ENCODE data around the gene ZNF253. TPM values are rescaled to one million over a fixed set of nuclear protein-coding genes. Genes with fewer than 3 reads are reported as not detected.

The ZNF253 gene
- total and polyA plus RNA-seq, 4 donors: 1.7 to 3.7 (median 2.8) TPM

DNA sequence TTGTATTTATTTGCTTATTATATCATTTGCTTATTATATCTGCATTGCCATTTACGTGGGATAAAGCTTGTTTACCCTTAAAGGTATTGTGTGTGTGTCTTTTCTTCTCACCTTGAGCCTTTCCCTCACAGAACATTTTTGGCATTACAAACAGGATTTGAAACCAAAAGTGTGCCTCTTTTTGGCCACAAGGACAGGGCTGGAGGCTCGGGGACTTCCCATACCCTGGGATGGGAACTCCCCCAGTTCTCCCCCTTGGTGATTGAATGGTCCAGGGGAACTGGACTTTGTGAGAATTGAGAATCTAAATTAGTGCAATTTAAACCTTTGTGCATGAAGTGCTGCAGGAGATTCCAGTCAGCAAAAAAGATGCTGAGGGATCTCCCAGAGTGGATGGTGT is 41.8 kb upstream of the ZNF253 start:
- Histone ChIP-seq H3K9ac (ENCODE audit: low read depth in 1 of 2, low read length in 2 of 2) (no peak overlapping the region), H3K9me3 (ENCODE audit: control insufficient read depth in 4 of 4, low read length in 3 of 4) (peaks cover 20 to 60% (median 24%) of the 10 kb centered on the region in 4 donors), H3K27ac (ENCODE audit: low read depth in 1 of 2, low read length in 2 of 2) (no peak overlapping the region), H3K27me3 (ENCODE audit: control insufficient read depth in 4 of 4, insufficient read depth in 4 of 4, low read length in 3 of 4) (no peaks in the 10 kb centered on the region), H3K4me1 (ENCODE audit: control insufficient read depth in 4 of 4, insufficient read depth in 4 of 4, low read length in 3 of 4) (no peaks in the 10 kb centered on the region), H3K4me3 (ENCODE audit: low read depth in 1 of 3, low read length in 3 of 3) (no peak overlapping the region), H3K36me3 (ENCODE audit: control insufficient read depth in 4 of 4, insufficient read depth in 3 of 4, low read depth in 1 of 4, low read length in 3 of 4) (peaks cover 0 to 4% (median 1%) of the 10 kb centered on the region in 4 donors)
- TF ChIP-seq YY1 (IDR thresholded peaks at IDR 0.05) (no peak), FOXA2 (IDR thresholded peaks at IDR 0.05) (no peak), JUND (IDR thresholded peaks at IDR 0.05) (no peak), HNF4G (IDR thresholded peaks at IDR 0.05) (no peak), EGR1 (IDR thresholded peaks at IDR 0.05; ENCODE audit: low read depth in 2 of 2) (no peak), FOXA1 (IDR thresholded peaks at IDR 0.05) (no peak), SP1 (IDR thresholded peaks at IDR 0.05) (no peak), TAF1 (conservative IDR thresholded peaks at IDR 0.05) (no peak), RXRA (IDR thresholded peaks at IDR 0.05) (no peak)
- TF ChIP-seq, protein P1, sequence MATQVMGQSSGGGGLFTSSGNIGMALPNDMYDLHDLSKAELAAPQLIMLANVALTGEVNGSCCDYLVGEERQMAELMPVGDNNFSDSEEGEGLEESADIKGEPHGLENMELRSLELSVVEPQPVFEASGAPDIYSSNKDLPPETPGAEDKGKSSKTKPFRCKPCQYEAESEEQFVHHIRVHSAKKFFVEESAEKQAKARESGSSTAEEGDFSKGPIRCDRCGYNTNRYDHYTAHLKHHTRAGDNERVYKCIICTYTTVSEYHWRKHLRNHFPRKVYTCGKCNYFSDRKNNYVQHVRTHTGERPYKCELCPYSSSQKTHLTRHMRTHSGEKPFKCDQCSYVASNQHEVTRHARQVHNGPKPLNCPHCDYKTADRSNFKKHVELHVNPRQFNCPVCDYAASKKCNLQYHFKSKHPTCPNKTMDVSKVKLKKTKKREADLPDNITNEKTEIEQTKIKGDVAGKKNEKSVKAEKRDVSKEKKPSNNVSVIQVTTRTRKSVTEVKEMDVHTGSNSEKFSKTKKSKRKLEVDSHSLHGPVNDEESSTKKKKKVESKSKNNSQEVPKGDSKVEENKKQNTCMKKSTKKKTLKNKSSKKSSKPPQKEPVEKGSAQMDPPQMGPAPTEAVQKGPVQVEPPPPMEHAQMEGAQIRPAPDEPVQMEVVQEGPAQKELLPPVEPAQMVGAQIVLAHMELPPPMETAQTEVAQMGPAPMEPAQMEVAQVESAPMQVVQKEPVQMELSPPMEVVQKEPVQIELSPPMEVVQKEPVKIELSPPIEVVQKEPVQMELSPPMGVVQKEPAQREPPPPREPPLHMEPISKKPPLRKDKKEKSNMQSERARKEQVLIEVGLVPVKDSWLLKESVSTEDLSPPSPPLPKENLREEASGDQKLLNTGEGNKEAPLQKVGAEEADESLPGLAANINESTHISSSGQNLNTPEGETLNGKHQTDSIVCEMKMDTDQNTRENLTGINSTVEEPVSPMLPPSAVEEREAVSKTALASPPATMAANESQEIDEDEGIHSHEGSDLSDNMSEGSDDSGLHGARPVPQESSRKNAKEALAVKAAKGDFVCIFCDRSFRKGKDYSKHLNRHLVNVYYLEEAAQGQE (IDR thresholded peaks at IDR 0.05): no peak
- TF ChIP-seq, protein P2, sequence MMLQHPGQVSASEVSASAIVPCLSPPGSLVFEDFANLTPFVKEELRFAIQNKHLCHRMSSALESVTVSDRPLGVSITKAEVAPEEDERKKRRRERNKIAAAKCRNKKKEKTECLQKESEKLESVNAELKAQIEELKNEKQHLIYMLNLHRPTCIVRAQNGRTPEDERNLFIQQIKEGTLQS (IDR thresholded peaks at IDR 0.05): no peak
- TF ChIP-seq, protein P3, sequence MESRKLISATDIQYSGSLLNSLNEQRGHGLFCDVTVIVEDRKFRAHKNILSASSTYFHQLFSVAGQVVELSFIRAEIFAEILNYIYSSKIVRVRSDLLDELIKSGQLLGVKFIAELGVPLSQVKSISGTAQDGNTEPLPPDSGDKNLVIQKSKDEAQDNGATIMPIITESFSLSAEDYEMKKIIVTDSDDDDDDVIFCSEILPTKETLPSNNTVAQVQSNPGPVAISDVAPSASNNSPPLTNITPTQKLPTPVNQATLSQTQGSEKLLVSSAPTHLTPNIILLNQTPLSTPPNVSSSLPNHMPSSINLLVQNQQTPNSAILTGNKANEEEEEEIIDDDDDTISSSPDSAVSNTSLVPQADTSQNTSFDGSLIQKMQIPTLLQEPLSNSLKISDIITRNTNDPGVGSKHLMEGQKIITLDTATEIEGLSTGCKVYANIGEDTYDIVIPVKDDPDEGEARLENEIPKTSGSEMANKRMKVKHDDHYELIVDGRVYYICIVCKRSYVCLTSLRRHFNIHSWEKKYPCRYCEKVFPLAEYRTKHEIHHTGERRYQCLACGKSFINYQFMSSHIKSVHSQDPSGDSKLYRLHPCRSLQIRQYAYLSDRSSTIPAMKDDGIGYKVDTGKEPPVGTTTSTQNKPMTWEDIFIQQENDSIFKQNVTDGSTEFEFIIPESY (IDR thresholded peaks at IDR 0.05): no peak
- DNase-seq (ENCODE audit: low spot score): no peak
- WGBS: 76% methylated on average over 2 of the region's 2 CpGs

GRCh38 chr19:19826875-19827274 is 38.8 kb upstream of the ZNF253 start:
- Histone ChIP-seq H3K4me3 (ENCODE audit: low read depth in 1 of 3, low read length in 3 of 3) (no peak overlapping the region), H3K9ac (ENCODE audit: low read depth in 1 of 2, low read length in 2 of 2) (no peak overlapping the region), H3K27ac (ENCODE audit: low read depth in 1 of 2, low read length in 2 of 2) (no peak overlapping the region), H3K27me3 (ENCODE audit: control insufficient read depth in 4 of 4, insufficient read depth in 4 of 4, low read length in 3 of 4) (no peaks in the 10 kb centered on the region), H3K4me1 (ENCODE audit: control insufficient read depth in 4 of 4, insufficient read depth in 4 of 4, low read length in 3 of 4) (no peaks in the 10 kb centered on the region), H3K9me3 (ENCODE audit: control insufficient read depth in 4 of 4, low read length in 3 of 4) (peaks cover 34 to 65% (median 40%) of the 10 kb centered on the region in 4 donors), H3K36me3 (ENCODE audit: control insufficient read depth in 4 of 4, insufficient read depth in 3 of 4, low read depth in 1 of 4, low read length in 3 of 4) (no peaks in the 10 kb centered on the region)
- DNase-seq (ENCODE audit: low spot score): no peak
- WGBS: 88% methylated on average over 11 of the region's 11 CpGs
- TF ChIP-seq FOXA2 (IDR thresholded peaks at IDR 0.05) (no peak), HNF4A (conservative IDR thresholded peaks at IDR 0.05) (no peak), RAD21 (IDR thresholded peaks at IDR 0.05) (no peak), MAX (IDR thresholded peaks at IDR 0.05) (no peak), YY1 (IDR thresholded peaks at IDR 0.05) (no peak), TAF1 (conservative IDR thresholded peaks at IDR 0.05) (no peak), GABPA (IDR thresholded peaks at IDR 0.05 in 1 of 2, conservative IDR thresholded peaks at IDR 0.05 in 1 of 2) (no peak), NR2F2 (IDR thresholded peaks at IDR 0.05) (no peak), HNF4G (IDR thresholded peaks at IDR 0.05) (no peak), EGR1 (IDR thresholded peaks at IDR 0.05; ENCODE audit: low read depth in 2 of 2) (no peak)
- TF ChIP-seq, protein P3 (IDR thresholded peaks at IDR 0.05): no peak
- TF ChIP-seq, protein P2 (IDR thresholded peaks at IDR 0.05): no peak
- TF ChIP-seq, protein P1 (IDR thresholded peaks at IDR 0.05): no peak

All from liver (tissue), 9 donors.